GM18517 (cell line): ENCODE data around the gene ENPP3.
"Not testable (repeated sequence)": the region's sequence is repeated elsewhere in the genome, so short reads cannot be mapped to it uniquely, and the experiment has no call there.

Source experiments
- ATAC-seq: cut with Tn5 transposase; IDR thresholded peaks from one replicate; pipeline ENCODE4 v1.9.1; 2021; ENCODE audit warnings: mild to moderate bottlenecking, moderate library complexity; ENCODE audit not compliant: unreplicated experiment

ENPP3 gene

GRCh38 chr6:131683479-131683878 is 46.4 kb downstream of the ENPP3 start:
- peak; percentile 72 for ATAC-seq

- ATAC-seq = peak; percentile 67
These were observed 48.2 kb downstream of the ENPP3 start for GRCh38 chr6:131685266-131685780.

GRCh38 chr6:131687022-131687421 is 49.9 kb downstream of the ENPP3 start:
- no peak for ATAC-seq

GRCh38 chr6:131688286-131688685 is 51.2 kb downstream of the ENPP3 start:
- peak; percentile 47 for ATAC-seq

GRCh38 chr6:131692031-131692430 is 54.9 kb downstream of the ENPP3 start:
- ATAC-seq = no peak

- no peak for ATAC-seq
These were observed 55.5 kb downstream of the ENPP3 start for GRCh38 chr6:131692589-131692988.

- ATAC-seq = no peak
These were observed 56.3 kb downstream of the ENPP3 start for GRCh38 chr6:131693384-131693783.

GRCh38 chr6:131694832-131695426 is 57.8 kb downstream of the ENPP3 start:
- ATAC-seq = no peak

GRCh38 chr6:131696956-131697355 is 59.9 kb downstream of the ENPP3 start:
- no peak for ATAC-seq

GRCh38 chr6:131700851-131701250 is 63.7 kb downstream of the ENPP3 start:
- ATAC-seq = not testable (repeated sequence)

GRCh38 chr6:131703905-131704304 is 66.8 kb downstream of the ENPP3 start:
- not testable (repeated sequence) for ATAC-seq

- ATAC-seq = not testable (repeated sequence)
These were observed 73.8 kb downstream of the ENPP3 start, which contains the start of gene CTAGE9 for GRCh38 chr6:131710917-131711316. Gene CTAGE9, minus strand, starts transcription at chr6:131711017. Its CDS starts 0 bp downstream, at chr6:131711017.

- ATAC-seq = not testable (repeated sequence)
These were observed 78.5 kb downstream of the ENPP3 start for GRCh38 chr6:131715567-131715966.

- no peak for ATAC-seq
These were observed 80.9 kb downstream of the ENPP3 start for GRCh38 chr6:131717836-131718542.

- ATAC-seq = no peak
These were observed 84.1 kb downstream of the ENPP3 start for GRCh38 chr6:131721161-131721560.

- no peak for ATAC-seq
These were observed 87.0 kb downstream of the ENPP3 start for GRCh38 chr6:131724114-131724513.

GRCh38 chr6:131727467-131727866 is 90.4 kb downstream of the ENPP3 start:
- no peak for ATAC-seq

- no peak for ATAC-seq
These were observed 90.8 kb downstream of the ENPP3 start for GRCh38 chr6:131727868-131728267.

GRCh38 chr6:131728296-131728939 is 91.3 kb downstream of the ENPP3 start:
- no peak for ATAC-seq

GRCh38 chr6:131729550-131729949 is 92.4 kb downstream of the ENPP3 start:
- ATAC-seq = no peak

GRCh38 chr6:131730264-131730663 is 93.2 kb downstream of the ENPP3 start:
- ATAC-seq = no peak

GRCh38 chr6:131731224-131731623 is 94.1 kb downstream of the ENPP3 start:
- ATAC-seq = no peak
